Sigmoid colon (tissue), 4 donors: Measurements from ENCODE around the gene MPZL2.

Experiments used
- CTCF ChIP-seq, 4 experiments: fragments of 450-650 bp in 3 of 4; fragments of 200-600 bp in 1 of 4; IDR thresholded peaks; one replicate each; pipeline ENCODE4 v1.5.1; 2016 to 2019; ENCODE audit warnings: antibody characterized with exemption in 4 of 4, mild to moderate bottlenecking in 3 of 4, moderate library complexity in 2 of 4
- EP300 ChIP-seq, 4 donors: sonication (generic); formaldehyde crosslinking; IDR thresholded peaks; one replicate each; pipeline ENCODE4 v1.6.1; 2017; ENCODE audit warnings: antibody characterized with exemption in 4 of 4
- POLR2A ChIP-seq, 2 donors: fragments of 450-650 bp; IDR thresholded peaks; one replicate each; pipeline ENCODE4 v1.6.1; 2016; ENCODE audit warnings: antibody characterized with exemption in 2 of 2, mild to moderate bottlenecking in 2 of 2, moderate library complexity in 2 of 2
- POLR2AphosphoS5 ChIP-seq, 4 donors: sonication (generic); formaldehyde crosslinking; IDR thresholded peaks; one replicate each; pipeline ENCODE4 v1.6.1; 2017; ENCODE audit warnings: antibody characterized with exemption in 4 of 4

GRCh38 chr11:118289401-118289800 lies 25.3 kb upstream of the MPZL2 start:
- TF ChIP-seq CTCF (IDR thresholded peaks at IDR 0.05) (no peak), POLR2A (IDR thresholded peaks at IDR 0.05) (no peak), EP300 (IDR thresholded peaks at IDR 0.05) (no peak), POLR2AphosphoS5 (IDR thresholded peaks at IDR 0.05) (no peak)
